ENCODE measurements around the gene MRPL18. TPM values are rescaled to one million over a fixed set of nuclear protein-coding genes. Genes with fewer than 3 reads are reported as not detected.

Gene MRPL18
- total RNA-seq, 1 experiment from 2014 or later = 90.2 TPM

- no peaks in the 10 kb centered on the region for H3K27me3 ChIP-seq (ENCODE audit: control insufficient read depth, insufficient read depth, low read length)
These were observed 43.8 kb downstream of the MRPL18 start for GRCh38 chr6:159833997-159834603.

GRCh38 chr6:159836718-159837490 is 46.6 kb downstream of the MRPL18 start:
- H3K4me3 ChIP-seq (ENCODE audit: insufficient read depth, low read depth, low read length) = no peak overlapping the region
- peak; percentile 50 for DNase-seq
- H3K36me3 ChIP-seq (replicated peaks; ENCODE audit: control insufficient read depth, insufficient read depth, low read length) = no peaks in the 10 kb centered on the region
- no peaks in the 10 kb centered on the region for H3K27me3 ChIP-seq (ENCODE audit: control insufficient read depth, insufficient read depth, low read length)

More at GRCh38 chr6:159833997-159834603, 43.8 kb downstream of the MRPL18 start:
- Histone ChIP-seq H3K4me3 (ENCODE audit: insufficient read depth, low read depth, low read length) (no peak overlapping the region), H3K36me3 (replicated peaks; ENCODE audit: control insufficient read depth, insufficient read depth, low read length) (no peaks in the 10 kb centered on the region)
- DNase-seq = peak; percentile 25

- H3K27me3 ChIP-seq (ENCODE audit: control insufficient read depth, insufficient read depth, low read length) = no peaks in the 10 kb centered on the region
- no peaks in the 10 kb centered on the region for H3K36me3 ChIP-seq (replicated peaks; ENCODE audit: control insufficient read depth, insufficient read depth, low read length)
- H3K4me3 ChIP-seq (ENCODE audit: insufficient read depth, low read depth, low read length) = no peak overlapping the region
- DNase-seq = no peak
These were observed 47.2 kb downstream of the MRPL18 start for GRCh38 chr6:159837511-159837910.

- Histone ChIP-seq H3K36me3 (replicated peaks; ENCODE audit: control insufficient read depth, insufficient read depth, low read length) (no peaks in the 10 kb centered on the region), H3K27me3 (ENCODE audit: control insufficient read depth, insufficient read depth, low read length) (no peaks in the 10 kb centered on the region), H3K4me3 (ENCODE audit: insufficient read depth, low read depth, low read length) (no peak overlapping the region)
- peak; percentile 77 for DNase-seq
These were observed 47.9 kb downstream of the MRPL18 start for GRCh38 chr6:159838020-159838744.

- DNase-seq = peak; percentile 61
- H3K27me3 ChIP-seq (ENCODE audit: control insufficient read depth, insufficient read depth, low read length) = no peaks in the 10 kb centered on the region
These were observed 51.8 kb downstream of the MRPL18 start for GRCh38 chr6:159842035-159842434.

GRCh38 chr6:159844737-159845645 is 54.7 kb downstream of the MRPL18 start:
- Histone ChIP-seq H3K36me3 (replicated peaks; ENCODE audit: control insufficient read depth, insufficient read depth, low read length) (no peaks in the 10 kb centered on the region), H3K4me3 (ENCODE audit: insufficient read depth, low read depth, low read length) (no peak overlapping the region), H3K27me3 (ENCODE audit: control insufficient read depth, insufficient read depth, low read length) (no peaks in the 10 kb centered on the region)
- DNase-seq = peak; percentile 28

More at GRCh38 chr6:159842035-159842434, 51.8 kb downstream of the MRPL18 start:
- no peaks in the 10 kb centered on the region for H3K36me3 ChIP-seq (replicated peaks; ENCODE audit: control insufficient read depth, insufficient read depth, low read length)
- H3K4me3 ChIP-seq (ENCODE audit: insufficient read depth, low read depth, low read length) = no peak overlapping the region

Other genes with a start within 250 kb of the MRPL18 start
- gene SOD2, start 97.2 kb upstream of the MRPL18 start, total RNA-seq (2014; rRNA removed; shearing (Covaris generic)) = 90.8 and 114 TPM in 2 replicates
- 58.1 and 63.1 TPM in 2 replicates for gene WTAP, start 63.0 kb upstream of the MRPL18 start, total RNA-seq (2014; rRNA removed; shearing (Covaris generic))
- gene ACAT2, start 28.4 kb upstream of the MRPL18 start, total RNA-seq (2014; rRNA removed; shearing (Covaris generic)) = 73.0 and 108 TPM in 2 replicates
- 375 and 406 TPM in 2 replicates for gene TCP1, start 865 bp upstream of the MRPL18 start, total RNA-seq (2014; rRNA removed; shearing (Covaris generic))
- not detected in 2 replicates for gene PNLDC1, start 9.8 kb downstream of the MRPL18 start, total RNA-seq (2014; rRNA removed; shearing (Covaris generic))
- gene MAS1, start 100.5 kb downstream of the MRPL18 start, total RNA-seq (2014; rRNA removed; shearing (Covaris generic)) = under 0.01 TPM in 1 of 2 replicates, not detected in the other
- 27.9 and 29.4 TPM in 2 replicates for gene IGF2R, start 178.6 kb downstream of the MRPL18 start, total RNA-seq (2014; rRNA removed; shearing (Covaris generic))

Data from H7 (cell line).